Glomerular endothelial cell (primary cell): ENCODE measurements around the gene CTSC. TPM values are rescaled to one million over a fixed set of nuclear protein-coding genes. Genes with fewer than 3 reads are reported as not detected.

Experiments
- DNase-seq: peaks from one replicate; pipeline ENCODE4 v3.0.0-alpha.2; 2011; ENCODE audit warnings: low read depth, low spot score; ENCODE audit errors: extremely low read depth
- total RNA-seq: library from RNA; depleted of rRNA; stranded (reverse); fragments of >200 nt; gene quantifications from 2 replicates; pipeline ENCODE4 v1.2.3, GENCODE V29; 2015

The CTSC gene
- total RNA-seq, 1 donor from 2014 or later = 204 TPM

DNA sequence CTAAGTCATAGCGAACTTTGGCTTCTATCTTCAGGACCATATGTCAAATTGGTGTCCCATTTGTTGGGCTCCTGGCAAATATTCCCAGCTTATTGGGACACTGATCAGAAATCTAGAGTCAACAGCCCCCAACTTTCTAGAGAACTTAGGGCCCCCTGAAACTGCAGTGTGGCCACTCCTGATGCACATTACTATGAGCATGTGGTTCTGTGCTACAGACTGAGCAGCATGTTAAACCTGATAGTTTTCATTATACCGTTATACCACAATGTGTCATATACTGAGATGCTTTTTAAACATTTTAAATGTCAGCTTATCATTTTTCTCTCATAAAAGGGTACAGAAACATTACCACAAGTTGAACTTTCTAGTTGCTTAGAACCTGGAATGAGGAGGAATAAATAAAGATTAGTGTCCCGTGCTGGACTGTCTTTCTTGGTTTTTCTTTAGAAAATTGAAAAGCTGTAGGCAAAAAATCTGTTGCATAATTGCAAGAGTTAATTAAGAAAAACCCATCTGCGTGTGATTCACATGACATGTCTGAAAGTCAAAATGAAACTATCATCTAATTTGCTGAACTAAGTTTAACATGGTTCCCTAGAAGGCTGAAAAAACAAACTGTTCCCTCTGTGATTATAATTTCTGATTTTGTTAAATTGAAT, 16.4 kb upstream of the CTSC start:
- no peak for DNase-seq

DNA sequence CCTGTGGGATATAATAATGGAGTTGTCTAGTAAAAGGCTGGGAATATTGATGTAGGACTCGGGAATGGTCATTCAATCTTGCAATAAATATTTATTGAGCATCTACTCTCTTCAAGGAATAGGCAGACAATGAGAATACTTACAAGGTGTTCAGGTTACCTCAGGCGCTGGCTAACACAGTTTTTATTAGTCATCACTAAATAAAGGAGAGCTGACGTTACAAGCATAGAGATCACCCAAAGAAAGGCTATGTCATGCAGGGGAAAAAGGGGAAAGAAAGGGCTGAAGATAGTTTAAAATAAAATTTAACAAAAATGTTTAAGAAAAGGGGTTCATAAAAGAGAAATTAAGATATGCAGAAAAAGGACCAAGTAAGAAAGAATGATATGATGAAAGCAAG, 15.8 kb upstream of the CTSC start:
- no peak for DNase-seq

DNA sequence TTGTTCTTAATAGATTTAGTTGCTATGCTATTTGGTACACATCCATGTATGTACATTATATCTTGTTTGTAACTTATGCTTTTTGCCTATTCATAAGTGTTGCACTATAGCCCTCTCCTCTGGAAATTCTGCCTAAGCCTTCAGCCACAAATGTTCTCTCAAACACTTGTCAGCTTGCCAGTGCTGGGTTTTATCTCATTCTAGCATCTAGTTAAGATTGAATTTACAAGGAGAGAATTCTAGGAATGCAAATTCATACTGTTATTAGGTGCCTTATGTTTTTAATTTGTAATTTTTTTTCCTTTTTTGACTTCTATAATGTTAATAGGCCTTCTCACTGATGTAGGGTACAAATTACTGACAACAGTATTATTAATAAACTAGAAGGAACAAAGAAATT, 14.6 kb upstream of the CTSC start:
- DNase-seq = no peak

DNA sequence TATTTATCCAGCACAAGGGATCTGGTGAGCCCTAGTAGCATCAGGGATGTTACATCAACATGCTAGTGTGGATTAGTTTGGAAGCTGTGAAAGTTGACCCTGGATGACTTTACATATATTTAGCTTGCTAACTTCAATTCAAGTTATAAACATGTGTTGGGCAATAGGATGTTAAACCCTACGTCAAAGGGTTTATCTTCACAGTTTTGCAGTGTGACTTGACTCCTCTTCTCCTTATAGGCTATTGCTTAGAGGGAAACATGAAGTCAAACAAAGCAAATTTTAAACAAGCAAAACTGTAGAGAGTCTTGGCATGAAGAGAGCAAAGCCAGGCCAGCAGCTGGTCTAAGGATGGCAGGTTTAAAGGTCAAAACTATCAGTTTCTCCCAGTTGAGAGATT, 11.3 kb upstream of the CTSC start:
- no peak for DNase-seq

DNA sequence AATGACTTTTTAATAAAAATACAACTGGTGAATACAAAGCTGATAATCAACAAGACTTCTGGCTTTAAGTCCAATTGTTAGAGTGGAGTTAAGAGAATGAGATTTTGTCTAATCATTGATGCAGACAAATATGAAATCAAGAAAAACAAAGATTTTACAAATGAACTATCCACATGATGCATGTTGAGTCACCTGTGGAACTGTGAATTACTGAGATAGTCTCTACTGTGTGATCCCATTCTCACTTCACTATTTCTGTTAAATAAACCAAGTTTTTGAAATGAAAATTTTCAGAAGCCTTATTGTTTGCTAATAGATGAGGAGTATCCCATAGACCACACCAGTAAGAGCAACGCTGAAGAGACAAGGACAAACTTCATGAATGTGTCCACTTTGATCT, 8.4 kb upstream of the CTSC start:
- DNase-seq = no peak

DNA sequence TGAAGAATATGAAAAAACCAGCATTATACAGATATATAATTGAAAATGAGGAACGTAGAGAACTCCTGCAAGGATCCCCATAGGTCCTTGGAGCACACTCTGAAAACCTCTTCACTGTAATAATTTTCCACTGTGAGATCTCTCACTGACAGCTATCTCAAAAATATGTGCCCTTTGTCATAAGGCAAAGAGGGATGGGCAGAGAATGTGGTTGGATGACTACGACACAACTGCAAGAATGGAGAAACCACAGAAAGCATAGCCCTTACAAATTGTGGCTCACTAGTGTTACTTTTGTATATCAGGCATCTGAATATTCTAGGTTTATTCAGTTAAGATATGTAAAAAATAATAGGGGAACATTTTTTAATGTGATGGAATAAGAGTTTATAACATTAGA, 7.9 kb upstream of the CTSC start:
- DNase-seq = no peak

DNA sequence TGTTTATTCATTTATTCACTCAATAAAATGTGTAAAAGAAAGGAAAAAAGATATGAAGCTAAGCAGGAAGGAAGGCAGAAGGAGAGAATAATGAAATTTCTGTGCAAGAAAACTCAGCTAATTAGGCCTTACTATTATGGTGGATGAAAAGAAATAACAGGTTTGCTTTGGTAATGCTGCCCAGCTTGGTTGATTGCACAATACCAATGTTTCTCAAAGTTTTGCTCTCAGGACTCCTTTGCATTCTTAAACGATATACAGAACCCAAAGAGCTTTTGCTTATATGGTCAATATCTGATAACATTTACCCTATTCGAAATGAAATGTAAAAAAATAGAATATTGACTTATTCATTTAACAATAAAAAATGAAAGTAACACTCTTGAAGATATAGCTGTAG, 7.3 kb upstream of the CTSC start:
- no peak for DNase-seq

- DNase-seq = no peak
These were observed 4.2 kb upstream of the CTSC start for GRCh38 chr11:88341522-88342251.

- no peak for DNase-seq
These were observed 2.9 kb upstream of the CTSC start for GRCh38 chr11:88340366-88340935.

DNA sequence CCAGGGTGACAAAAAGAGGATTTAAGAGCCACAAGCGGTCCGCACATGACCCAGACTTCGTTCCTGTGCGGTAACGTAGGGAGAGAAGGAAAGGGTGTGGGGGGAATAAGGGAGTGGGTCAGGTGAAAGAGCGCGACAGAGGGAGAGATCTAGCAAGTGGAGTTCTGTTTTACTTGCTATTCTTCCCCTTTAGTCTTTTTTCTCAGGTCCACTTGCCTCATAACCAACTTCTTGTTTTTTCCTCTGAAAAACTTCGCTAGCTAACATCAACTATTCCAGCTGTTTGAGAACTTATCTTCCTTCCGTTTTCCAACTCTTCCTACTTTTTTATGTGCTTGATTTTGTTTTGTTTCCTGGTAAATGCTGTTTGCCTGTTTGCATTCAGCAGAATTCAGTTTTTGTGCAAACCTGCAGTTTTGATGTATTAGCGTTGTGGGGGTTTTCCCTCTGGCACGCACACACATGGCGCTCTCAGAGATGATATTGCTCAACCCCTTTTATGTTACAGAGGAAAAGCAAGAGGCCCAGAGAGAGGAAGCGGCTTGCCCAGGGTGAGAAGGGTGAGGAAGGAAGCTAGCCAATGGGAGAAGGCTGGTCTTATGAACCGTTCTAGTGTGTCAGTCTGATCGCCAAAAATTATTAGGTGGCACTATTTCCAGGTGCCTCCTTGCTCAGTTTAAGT, 592 bp upstream of the CTSC start:
- DNase-seq = no peak

DNA sequence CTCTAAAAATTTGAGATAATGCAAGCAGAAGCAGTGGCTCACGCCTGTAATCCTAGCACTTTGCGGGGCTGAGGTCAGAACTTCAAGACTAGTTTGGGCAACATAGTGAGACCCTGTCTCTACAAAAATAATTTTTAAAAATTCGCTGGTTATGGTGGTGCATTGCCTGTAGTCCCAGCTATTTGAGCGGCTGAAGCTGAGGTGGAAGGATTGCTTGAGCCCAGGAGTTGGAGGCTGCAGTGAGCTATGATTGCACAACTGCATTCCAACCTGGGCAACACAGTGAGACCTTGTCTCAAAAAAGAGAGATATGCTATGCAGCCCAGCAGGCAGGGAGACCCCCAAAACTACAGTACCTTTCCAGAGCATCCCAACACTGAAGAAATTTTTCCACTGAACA, 2.3 kb downstream of the CTSC start:
- DNase-seq = no peak

GRCh38 chr11:88333862-88334261, 3.7 kb downstream of the CTSC start:
- no peak for DNase-seq

GRCh38 chr11:88332851-88333250, 4.7 kb downstream of the CTSC start:
- DNase-seq = no peak

GRCh38 chr11:88330826-88331428, 6.6 kb downstream of the CTSC start:
- no peak for DNase-seq

- no peak for DNase-seq
These were observed 7.8 kb downstream of the CTSC start for GRCh38 chr11:88329563-88330250.

- DNase-seq = no peak
These were observed 9.9 kb downstream of the CTSC start for GRCh38 chr11:88327462-88328143.

DNA sequence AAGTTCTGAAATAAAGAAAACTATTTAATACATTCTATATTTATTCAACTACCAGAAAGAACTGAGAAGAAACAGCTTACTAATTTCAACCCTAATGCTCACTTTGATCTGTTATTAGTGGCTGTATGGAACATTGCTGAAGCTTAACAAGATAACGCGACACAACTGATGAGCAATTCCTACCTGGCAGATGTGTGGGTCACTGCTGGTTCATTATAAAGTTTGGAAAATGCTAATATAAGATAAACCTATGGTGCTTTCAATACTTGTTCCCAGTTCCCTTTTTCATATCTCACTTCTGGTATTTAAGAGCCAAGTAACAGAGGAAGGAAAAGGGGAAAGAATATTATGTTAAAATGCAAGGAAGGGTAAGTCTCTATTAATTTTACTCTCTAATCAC, 10.5 kb downstream of the CTSC start:
- no peak for DNase-seq

DNA sequence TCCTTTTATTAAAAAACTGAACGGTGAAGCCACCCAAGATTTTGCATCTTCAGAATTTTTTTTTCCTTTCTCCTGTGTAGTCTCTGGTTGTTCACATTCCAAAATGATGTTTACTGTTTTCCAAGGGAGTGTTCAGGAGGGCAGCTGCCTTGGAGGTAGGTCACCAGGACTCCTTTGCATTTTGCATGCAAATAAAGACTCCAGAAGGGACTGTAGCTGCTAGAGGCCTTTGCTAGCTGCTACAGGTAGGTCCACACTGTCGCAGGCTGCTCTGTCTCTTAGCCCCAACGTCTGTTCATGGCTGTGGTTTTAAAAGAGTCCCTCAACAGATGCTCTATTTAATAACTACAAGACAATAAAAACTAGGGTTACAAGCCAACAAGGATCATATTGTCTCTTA, 11.4 kb downstream of the CTSC start:
- DNase-seq = no peak

- no peak for DNase-seq
These were observed 12.8 kb downstream of the CTSC start for GRCh38 chr11:88324562-88325345.
